ENCODE measurements around the gene NGB.
"Not testable (repeated sequence)": the region's sequence is repeated elsewhere in the genome, so short reads cannot be mapped to it uniquely, and the experiment has no call there.

NGB gene

DNA sequence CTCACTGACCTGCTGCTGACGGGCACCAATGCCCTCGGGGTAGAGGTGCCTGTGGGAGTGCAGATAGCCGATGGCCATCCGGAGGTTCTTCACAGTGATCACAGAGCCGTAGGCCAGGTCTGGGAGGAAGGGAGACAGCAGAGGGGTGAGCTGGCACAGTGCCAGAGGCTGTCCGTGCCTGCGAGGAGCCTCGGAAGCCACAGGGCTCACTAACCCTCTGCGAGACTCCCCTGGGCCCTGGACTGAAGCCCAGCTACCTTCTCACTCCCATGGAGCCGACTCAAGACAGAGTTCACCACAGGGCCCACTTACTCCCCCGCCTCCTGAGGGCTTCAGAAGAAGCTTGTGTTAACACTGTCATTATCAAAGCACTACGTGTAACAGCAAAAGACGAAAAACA, 25.1 kb upstream of the NGB start:
- no peak for DNase-seq (ENCODE audit: low read depth)

DNA sequence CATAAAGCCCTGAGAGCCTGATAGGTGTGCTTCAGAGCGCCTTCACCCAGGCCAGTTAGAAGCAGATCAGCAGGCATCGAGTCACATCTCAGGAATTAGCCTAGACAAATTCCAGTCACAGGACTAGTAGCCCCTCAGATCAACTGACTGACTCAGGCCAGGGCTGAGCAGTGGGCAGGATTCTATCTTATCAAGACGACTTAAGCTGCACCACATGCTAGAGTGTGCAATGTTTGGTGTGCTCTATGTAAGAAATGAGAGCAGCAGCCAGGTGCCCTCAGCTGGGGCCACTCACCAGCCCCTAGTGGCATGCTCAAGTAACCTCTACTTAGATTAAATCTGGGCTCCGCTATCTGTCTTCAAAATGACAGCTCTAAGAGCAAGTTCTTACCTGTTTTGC, 19.7 kb upstream of the NGB start:
- no peak for DNase-seq (ENCODE audit: low read depth)

- no peak for DNase-seq (ENCODE audit: low read depth)
Measured at GRCh38 chr14:77286576-77286975, 15.6 kb upstream of the NGB start.

DNA sequence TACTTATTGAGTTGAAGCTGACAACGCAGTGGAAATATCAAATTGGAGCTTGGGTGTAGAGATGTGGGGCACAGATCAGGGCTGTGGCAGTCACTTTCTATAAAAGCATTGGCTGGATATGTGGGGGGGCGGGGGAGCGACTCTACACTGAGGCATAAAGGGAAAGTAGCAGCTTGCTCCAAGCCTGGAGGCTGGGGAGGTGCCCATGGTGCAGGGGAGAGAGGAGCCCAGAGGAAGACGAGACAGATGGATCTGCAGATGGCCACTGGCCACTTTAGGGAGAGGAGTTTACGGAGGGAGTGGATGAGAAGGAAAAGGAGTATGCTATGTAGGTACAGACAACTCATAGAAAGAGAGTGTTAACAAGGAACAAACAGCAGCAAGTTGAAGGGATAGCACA, 13.5 kb upstream of the NGB start:
- DNase-seq (ENCODE audit: low read depth), result no peak

GRCh38 chr14:77284066-77284465, 13.1 kb upstream of the NGB start:
- no peak for DNase-seq (ENCODE audit: low read depth)

DNA sequence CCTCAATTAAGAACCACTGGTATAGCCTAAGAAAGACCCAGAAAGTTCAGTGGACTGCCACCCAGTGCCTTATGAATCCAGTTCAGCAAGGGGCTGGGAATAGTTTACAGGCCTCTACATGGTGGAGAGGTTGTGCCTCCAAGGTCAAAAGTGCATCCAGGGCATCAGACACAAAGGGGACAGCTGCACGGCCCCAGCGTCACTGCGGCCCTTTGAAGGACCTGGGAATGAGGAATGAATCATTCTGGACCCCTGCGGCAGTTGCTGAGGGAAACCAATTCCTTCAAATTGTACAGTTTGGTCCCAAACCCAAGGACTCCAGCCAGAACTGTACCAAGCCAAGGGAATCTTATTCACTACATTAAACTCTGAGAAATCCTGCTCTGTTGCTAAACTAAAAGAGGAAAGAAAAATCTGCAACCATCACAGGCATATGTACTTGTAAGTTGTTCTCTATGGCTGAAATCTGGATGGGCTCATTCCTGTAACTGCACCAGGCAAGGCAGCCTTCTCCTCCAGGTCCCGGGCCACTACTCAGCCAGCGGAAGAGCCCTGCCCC, 10.9 kb upstream of the NGB start:
- DNase-seq (ENCODE audit: low read depth), result no peak

- DNase-seq (ENCODE audit: low read depth), result not testable (repeated sequence)
Measured at GRCh38 chr14:77280921-77281320, 9.9 kb upstream of the NGB start.

DNA sequence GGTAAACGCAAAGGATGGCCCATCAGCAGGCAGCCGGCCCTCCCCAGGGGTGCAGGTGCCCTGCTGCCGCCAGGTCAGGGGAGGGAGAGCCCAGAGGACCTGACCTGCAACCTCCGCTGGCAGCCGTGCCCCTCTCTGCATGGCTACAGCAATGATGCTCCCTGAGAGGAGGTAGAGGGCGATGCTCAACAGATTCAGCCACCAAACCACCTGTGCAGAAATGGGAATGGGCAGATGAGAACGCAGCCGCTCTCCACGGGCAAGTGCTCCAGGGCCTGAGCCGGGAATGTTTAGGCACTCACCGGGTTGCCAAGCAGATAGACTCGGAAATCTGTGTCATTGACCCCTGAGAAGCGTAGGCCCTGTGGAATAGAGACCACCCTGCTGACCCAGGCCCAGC, 8.7 kb upstream of the NGB start:
- no peak for DNase-seq (ENCODE audit: low read depth)

- no peak for DNase-seq (ENCODE audit: low read depth)
Measured at GRCh38 chr14:77278461-77279230, 7.6 kb upstream of the NGB start.

DNA sequence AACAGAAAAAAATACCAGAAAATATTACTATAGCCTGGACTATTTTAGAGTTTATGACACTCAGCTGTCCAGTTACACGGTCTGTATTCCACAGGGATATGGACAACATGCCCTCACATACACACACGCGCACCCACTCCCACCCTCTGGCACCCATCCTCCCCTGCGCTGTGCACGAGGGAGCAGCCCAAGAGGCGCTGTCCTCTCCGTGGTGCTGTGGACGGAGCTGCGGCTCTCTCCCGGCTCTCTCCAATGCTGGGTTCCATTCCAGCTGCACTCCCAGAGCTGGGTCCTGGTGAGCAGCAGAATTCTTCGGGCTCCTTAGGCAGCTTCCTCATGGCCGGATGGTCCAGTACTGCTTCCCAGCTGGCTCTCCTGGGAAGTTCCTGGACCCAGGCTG, 6.0 kb upstream of the NGB start:
- DNase-seq (ENCODE audit: low read depth), result no peak

DNA sequence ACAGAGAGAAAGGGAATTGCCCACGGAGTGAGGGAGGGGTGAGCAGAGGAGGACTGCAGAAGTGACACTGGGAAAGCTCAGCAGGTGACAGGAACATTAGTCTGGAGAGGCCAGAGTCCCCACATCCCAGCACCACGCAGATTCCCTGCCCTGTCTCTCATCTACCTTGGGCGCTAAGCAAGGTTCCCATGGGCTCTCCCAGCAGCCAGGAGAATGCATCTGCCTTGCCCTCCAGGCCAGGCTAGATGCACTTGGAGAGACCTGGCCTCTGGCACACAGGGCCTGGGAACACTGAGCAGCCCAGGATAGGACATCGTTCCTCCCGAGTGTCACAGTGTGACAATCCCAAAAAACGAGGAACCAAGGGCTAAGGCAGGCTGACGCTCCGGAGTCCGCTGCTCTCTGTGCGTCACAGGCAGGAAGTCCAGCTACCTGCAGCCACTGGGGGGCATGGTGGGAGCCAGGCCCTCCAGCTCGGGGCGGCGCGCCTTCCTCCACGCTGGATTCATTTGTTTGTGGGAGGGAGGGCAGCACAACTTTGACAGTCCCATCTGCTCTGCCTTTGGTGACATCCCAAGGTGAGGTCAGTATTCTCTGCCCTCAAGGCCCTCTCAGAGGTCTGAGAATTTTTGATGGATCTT, 5.4 kb upstream of the NGB start:
- DNase-seq (ENCODE audit: low read depth), result no peak

- no peak for DNase-seq (ENCODE audit: low read depth)
Measured at GRCh38 chr14:77275601-77276017, 4.6 kb upstream of the NGB start.

GRCh38 chr14:77275041-77275580, 4.1 kb upstream of the NGB start:
- DNase-seq (ENCODE audit: low read depth), result no peak

- no peak for DNase-seq (ENCODE audit: low read depth)
Measured at GRCh38 chr14:77273796-77274195, 2.8 kb upstream of the NGB start.

DNA sequence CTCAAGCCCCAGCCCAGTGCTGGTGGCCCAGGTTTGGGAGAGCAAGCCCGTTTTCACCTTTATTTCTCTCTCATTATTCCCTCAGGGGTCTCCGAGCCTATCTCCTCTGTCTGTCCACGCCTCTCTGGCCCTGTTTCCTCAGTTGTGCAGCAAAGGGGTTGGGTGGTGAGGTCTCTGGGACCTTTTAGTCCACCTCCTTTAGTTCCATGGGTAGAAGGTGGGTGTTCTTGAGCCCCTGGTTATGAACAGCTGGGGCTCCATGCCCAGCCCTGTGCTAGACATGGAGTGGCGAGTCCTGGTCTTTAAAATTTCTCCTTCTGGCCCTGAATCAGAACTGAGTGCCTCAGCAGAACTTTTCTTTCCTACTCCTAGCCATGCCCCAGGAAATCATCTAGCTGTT, 1.3 kb upstream of the NGB start:
- no peak for DNase-seq (ENCODE audit: low read depth)

- no peak for DNase-seq (ENCODE audit: low read depth)
Measured at GRCh38 chr14:77270361-77271112, 469 bp downstream of the NGB start.

DNA sequence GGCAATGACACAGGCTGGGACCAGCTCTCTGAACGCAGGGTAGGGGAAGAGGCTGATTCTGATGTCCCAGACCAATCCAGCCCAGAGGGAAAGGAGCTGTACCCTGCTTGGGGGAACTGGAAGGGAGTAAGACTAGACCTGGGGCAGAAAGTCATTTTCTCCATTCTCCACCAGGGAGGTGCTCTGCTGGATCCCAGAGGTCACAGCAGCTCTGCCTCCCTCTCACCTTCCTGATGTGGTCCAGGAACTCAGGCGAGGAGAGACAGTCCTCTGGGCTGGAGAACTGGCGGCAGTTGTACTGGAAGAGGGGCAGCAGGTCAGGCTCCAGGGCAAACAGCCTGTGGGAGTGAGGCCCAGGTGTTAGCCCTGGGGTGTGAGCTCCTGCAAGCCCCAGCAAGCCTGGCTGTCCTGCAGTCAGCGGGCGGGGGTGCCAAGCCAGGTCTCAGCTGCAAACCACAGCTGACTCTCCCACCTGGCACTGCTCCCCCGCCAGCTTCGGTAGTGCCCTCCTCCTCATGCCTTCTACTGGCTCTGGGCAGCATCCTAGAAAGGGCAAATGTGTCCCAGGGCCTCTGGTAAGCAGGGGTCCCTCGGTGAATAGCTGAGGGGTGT, 1.9 kb downstream of the NGB start:
- DNase-seq (ENCODE audit: low read depth), result no peak

- DNase-seq (ENCODE audit: low read depth), result no peak
Measured at GRCh38 chr14:77267937-77268699, 2.9 kb downstream of the NGB start.

DNA sequence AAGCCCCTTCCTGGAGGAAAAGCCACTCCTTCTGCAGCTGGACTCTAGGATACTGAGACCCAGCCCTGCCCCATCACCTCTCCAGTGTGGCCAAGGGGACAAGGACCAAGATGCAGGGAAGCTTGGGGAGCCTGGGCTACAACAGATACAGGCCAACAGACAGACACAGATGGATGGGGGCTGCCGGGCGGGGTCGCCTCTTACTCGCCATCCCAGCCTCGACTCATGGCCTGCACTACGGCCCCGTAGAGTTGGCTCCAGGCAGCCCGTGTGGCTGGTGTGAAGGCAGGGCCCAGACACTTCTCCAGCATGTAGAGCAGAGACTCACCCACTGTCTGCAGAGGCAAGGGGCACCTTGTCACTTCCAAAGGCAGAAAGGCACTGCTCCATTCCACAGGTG, 4.7 kb downstream of the NGB start:
- no peak for DNase-seq (ENCODE audit: low read depth)

DNA sequence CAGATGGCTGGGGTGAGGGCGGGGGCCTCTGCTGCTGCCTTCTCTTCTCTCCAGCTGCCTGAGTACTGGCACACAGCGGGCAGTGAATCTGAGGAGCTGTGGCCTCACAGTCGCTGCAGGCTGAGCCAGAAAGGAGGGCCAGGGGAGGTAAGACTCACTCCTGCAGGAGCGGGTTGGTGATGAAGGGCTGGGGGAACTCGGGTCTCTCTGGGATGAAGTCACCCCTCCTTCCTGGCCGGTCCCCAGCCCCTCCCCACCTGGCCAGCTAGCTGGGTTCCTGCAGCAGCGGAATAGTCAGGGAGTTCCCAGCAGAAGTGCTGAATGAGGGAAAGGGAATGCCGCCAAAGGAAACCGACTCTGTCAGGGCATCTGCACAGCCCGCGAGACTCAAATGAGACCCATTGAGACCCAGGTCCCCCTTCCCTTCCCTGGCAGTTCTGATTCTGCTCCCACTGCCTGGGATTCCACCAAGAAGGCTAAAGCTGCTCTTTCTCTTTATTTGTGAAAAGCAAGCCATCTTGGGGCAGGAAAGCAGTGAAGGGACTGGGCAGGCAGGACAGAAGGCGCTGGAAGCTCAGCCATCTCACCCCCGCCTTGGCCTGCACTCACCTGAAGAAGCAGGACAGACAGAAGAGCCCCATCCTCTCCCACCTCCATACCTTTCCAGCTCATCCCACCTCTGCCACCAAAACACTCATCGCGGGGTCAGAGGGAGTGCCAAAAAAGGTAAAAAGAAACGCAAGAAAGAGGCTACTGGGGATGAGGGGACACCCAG, 5.3 kb downstream of the NGB start:
- no peak for DNase-seq (ENCODE audit: low read depth)

DNA sequence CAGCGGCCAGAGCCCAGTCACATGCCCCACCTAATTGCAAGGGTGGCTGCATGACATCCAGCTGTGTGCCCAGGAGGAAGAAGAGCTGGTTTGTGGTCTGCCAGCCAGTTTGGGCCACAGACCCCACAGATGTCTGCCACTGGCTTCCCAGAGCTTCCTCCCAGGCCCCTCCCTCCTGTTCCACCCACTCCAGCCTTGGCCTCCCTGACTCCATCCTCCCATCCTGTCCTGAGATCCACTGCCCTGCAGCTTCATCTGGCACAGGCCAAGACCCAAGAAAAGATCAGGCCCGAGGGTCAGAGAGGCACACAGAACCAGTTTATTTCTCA, 5.9 kb downstream of the NGB start:
- no peak for DNase-seq (ENCODE audit: low read depth)
